IPS DF 19.7 (cell line): ENCODE measurements around the gene IL23R.

ENCODE experiments used
- DNase-seq: peaks from one replicate; pipeline ENCODE4 v3.0.0-alpha.2; 2013; ENCODE audit warnings: low read depth, low spot score

Gene IL23R

DNA sequence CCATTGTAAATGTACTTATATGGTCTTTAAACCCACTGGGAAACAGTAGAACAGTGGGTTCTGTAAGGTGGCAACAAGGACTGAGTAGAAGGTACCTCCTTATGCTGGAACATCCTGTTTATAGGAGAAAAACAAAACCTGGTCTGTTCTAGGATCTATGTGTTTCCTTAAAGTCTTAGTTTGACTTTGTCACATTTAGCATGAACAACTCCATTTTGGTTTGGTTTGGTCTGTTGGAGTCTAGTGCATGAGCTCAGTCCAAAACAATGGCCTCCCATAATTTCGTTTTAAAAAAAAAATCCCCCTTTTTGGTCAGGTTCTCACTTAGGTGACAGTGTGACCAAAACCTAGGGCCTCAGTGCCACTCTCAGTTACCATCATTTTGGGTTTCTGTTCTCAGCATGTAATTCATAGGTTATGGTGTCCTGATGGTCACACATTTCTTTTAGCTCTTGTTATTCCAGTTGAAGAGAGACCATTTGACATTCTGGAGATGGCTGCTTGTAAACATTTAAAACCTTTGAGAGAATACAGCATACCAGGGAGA lies 75.0 kb downstream of the IL23R start:
- no peak for DNase-seq

GRCh38 chr1:67242016-67242415 lies 75.8 kb downstream of the IL23R start:
- no peak for DNase-seq

DNA sequence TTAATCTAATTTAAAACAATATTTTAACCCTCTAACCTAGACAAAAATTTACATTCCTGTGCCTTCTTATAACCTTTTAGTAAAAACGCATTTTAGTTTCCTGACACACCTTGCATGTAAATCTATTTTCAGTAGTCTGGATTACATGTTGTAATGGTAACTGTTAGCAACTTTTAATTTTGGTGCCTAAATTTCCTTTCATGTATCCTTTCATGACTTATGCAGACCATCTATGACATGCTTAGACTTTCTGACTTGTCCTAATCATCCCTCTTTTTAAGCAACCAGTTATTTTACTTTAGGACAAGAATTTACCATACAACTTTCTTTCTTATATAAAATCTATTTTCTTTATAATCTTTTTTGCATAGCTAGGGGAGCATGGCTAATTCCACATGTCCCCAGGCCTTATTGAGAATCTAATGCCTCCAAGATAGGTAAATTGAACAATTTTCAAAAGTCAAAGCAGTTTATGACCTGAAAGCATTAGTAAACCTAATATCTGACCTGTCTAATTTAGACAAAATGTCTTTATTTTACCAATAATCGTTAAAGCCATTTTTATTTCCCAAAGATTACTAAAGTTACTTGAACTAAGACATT lies 83.9 kb downstream of the IL23R start:
- DNase-seq, result no peak

GRCh38 chr1:67256291-67257172 lies 90.3 kb downstream of the IL23R start:
- no peak for DNase-seq

DNA sequence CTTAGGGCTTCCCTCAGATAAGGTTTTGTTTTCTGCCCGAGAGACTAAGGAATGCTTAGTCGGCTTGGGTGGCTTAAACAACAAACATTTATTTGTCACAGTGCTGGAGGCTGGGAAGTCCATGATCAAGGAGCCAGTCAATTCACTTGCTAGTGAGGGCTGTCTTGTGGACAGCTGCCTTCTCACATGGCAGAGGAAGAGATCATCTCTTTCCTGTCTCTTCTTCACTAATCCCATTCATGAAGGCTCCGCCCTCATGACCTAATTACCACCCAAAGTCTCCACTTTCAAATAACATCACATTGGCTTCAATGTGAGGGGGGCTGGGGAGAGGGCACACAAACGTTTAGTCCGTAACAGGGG lies 90.9 kb downstream of the IL23R start:
- DNase-seq, result no peak

DNA sequence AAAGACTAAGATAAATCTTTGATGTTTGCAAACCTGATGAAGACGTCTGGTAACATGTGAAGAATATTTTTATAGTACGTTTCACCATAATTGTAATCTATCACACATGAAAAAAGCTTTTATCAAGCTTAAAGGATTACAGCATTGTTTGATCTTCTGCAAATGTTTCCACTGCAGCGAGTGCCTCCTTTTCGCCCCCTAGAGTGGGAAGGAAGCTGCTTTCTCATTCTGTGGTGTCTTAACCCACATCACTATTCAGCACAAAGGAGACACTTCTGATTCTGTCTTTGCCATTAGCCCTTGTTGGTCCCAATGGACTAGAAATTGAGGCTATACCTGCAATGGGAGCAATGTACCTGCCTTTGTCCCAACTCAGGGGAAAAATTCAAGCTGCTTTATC lies 95.4 kb downstream of the IL23R start:
- DNase-seq, result no peak

- no peak for DNase-seq
Measured at GRCh38 chr1:67262735-67263134, 96.5 kb downstream of the IL23R start.

DNA sequence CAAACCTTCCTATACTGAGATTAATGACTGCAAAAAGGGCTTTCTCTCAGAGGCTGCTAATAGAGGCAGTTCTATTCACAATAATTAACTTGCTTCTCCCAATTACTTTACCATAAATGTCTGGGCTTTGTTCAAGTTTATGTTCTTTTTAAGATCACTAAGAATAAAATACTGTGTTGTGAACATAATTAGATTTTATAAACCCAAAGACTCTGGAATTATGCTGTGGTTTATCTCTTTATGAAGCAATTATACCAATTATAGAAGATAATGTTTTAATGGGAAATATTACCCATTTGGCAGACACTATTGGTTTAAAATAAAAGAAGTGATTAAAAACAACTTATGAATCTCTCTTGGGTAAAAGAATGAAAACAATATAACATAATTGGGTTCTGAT lies 97.9 kb downstream of the IL23R start:
- DNase-seq, result no peak

GRCh38 chr1:67264899-67265298 lies 98.6 kb downstream of the IL23R start:
- no peak for DNase-seq

GRCh38 chr1:67269061-67269460 lies 102.8 kb downstream of the IL23R start:
- DNase-seq, result no peak

- DNase-seq, result no peak
Measured at GRCh38 chr1:67270541-67270940, 104.3 kb downstream of the IL23R start.

- no peak for DNase-seq
Measured at GRCh38 chr1:67273591-67273990, 107.3 kb downstream of the IL23R start.

DNA sequence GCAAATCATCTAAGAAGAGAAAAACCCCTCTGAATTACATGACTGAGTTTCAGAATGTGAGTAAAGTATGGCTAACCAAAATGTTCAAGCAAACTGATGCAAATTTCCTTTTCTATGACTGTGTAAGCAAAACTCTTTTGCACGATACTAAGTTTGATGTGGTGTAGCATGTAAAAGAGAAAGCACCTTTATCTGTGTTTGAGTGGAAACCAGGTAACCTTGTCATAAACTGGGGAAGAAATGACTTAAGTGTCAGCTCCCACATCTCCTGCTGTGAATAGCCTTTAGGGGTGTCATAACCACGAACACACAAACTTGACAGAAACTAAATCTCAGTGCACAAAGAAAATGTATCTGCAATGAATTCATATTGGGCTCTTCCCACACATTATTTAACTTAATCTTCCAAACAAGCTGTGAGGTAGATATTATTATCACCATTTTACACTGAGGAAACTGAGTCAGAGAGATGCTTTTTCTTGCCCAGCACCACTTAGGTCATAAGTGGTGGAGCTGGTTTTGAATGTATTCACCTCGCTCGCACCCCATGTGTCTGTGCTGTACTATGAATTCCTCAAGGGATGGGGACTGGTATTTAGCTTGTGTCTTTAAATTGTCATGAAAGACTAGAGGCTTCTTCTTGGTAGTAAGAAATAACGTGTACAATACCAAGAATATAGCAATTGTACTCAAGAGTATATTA lies 108.5 kb downstream of the IL23R start:
- DNase-seq, result no peak

- no peak for DNase-seq
Measured at GRCh38 chr1:67280696-67281095, 114.4 kb downstream of the IL23R start.

DNA sequence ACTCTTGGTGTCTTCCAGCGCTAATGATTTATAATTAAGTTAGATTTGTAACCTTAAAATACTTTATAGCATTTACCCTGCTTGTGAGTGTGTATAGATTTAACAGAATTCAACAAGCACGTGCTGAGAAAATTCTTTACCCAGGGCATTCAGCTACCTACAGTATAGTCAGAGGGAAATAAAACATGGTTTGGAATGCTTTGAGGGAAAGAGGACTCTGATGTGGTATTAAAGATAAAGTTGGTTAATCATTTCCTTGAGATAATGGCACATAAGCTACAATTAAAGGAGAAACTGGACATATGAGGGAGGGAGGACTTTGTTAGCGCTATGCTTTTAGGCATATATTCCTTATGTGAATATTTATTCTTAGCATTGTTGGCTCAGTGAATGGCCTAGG lies 115.0 kb downstream of the IL23R start:
- DNase-seq, result no peak

- DNase-seq, result no peak
Measured at GRCh38 chr1:67285780-67286488, 119.7 kb downstream of the IL23R start.

DNA sequence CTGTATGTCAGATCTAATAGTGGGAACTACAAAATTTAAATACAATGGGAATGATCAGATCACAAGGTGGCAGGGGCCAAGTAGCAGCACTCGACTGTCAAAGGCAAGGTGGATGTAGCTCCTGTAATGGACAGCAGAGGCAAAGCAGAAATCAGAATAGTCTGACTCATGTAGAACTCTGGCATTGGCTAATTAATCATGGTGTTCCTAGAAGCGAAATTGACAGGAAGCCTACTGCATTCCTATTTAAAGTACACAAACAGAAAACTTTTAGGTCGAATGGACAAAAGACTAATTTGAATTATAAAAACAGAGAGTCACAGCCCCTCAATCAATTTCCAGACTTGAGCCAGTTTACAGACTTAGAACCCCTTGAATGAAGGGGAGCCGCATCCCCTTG lies 124.0 kb downstream of the IL23R start:
- DNase-seq, result no peak

DNA sequence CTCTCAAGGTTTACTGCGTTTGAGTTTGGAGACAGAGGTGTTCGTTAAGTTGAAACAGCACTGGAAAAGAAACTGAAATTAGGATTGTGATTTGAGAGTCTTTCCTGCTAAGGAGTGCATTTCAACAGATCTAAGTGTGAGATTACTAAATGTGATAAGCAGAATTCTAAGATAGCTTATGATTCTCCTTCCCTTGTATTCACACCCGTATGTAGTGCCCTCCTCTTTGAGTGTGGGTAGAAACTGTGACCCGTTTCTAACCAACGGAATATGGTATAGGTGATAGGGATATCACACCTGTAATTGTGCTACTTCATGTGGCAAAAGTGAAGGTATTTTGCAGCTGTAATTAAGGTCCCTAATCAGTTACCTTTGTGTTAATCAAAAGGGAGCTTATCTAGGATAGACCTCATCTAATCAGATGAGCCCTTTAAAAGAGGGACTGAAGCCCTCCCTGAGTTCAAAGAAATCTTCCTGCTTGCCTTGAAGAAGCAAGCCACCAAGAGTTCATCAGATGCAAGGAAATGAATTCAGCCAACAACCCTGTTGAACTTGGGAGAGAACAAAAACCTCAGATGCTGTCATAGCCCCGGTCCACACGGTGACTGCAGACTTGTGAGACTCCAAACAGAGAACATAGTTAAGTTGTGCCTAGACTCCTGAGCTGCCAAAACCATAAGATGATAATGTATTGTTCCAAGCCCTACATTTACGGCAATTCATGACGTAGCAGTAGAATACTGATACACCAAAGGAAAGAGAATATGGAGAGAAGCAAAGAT lies 128.8 kb downstream of the IL23R start:
- no peak for DNase-seq

- no peak for DNase-seq
Measured at GRCh38 chr1:67298762-67299161, 132.5 kb downstream of the IL23R start.

DNA sequence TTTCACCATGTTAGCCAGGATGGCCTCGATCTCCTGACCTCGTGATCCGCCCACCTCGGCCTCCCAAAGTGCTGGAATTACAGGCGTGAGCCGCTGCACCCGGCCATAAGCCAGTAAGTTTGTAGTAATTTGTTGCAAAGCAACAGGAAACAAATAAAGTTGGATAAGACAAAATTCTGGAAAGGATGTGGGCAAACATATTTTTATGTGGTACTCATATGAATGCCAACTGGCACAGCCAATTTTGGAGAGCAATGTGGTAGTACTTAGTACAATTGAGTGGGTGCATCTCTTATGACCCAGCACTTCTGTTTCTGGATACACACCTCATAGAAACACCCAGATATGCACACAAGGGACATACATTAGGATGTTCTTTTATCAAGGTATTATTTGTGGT lies 133.0 kb downstream of the IL23R start:
- no peak for DNase-seq

DNA sequence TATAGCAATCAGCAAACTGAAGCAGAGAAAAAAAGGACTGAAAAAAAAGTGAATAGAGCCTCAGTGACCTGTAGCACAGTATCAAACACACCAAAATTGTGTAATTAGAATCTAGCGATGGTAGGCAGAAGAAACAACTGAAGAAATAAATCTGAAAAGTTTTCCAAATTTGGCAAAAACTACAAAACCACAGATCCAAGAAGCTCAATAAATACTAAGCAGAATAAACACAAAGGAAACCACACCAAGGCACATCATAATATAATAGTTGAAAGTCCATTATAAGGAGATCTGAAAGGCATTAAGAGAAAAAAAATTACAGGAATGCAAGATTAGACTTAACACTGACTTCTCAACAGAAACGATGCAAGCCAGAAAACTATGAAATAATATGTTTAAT lies 134.3 kb downstream of the IL23R start:
- no peak for DNase-seq
